HG02970 (cell line): ENCODE results near the gene KCND3.

Experiments
- ATAC-seq: cut with Tn5 transposase; IDR thresholded peaks from one replicate; pipeline ENCODE4 v1.9.1; 2021; ENCODE audit warnings: mild to moderate bottlenecking, moderate library complexity, moderate number of reproducible peaks; ENCODE audit not compliant: unreplicated experiment, low FRiP score

Gene KCND3

GRCh38 chr1:111884772-111885443 is 104.6 kb downstream of the KCND3 start:
- no peak for ATAC-seq

GRCh38 chr1:111882986-111883560 is 106.4 kb downstream of the KCND3 start:
- ATAC-seq, result no peak

GRCh38 chr1:111882559-111882958 is 106.9 kb downstream of the KCND3 start:
- no peak for ATAC-seq

- ATAC-seq, result no peak
Measured at GRCh38 chr1:111880881-111881837, 108.3 kb downstream of the KCND3 start.

GRCh38 chr1:111879081-111879480 is 110.4 kb downstream of the KCND3 start:
- no peak for ATAC-seq

DNA sequence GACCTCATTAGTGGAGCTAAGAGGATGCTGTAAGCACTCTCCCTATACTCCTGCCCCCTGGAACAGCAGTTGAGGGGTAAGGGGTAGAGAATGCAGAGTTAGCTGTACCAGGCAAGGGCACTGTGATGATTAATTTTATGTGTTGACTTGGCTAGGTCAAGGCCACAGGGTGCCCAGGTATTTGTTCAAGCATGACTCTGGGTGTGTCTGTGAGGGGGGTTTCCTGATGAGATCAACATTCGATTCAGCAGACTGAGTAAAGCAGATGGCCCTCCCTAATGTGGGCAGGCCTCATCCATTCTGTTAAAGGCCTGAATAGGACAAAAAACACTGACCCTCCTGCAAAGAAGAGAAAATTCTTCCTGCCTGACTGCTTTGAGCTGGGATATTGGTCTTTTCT is 110.8 kb downstream of the KCND3 start:
- no peak for ATAC-seq

DNA sequence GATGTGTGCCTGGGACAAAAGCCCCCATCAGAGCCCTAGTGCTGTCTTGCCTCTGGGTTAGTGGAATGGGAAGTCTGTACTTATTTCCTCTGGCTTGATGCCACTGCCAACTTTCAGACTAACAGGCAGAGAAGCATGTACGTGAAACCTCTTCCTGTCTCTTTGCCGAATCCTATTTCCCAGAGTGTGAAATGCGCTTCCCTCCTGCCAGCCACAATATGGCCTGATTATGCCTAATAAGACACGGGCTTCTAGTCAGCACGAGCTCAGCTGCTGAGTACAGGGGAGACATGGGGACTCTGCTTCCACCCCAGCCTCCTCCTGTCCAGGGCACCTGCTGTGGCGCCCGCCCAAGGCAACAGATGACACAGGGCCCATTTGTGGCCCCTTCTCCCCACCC is 111.4 kb downstream of the KCND3 start:
- ATAC-seq, result no peak

DNA sequence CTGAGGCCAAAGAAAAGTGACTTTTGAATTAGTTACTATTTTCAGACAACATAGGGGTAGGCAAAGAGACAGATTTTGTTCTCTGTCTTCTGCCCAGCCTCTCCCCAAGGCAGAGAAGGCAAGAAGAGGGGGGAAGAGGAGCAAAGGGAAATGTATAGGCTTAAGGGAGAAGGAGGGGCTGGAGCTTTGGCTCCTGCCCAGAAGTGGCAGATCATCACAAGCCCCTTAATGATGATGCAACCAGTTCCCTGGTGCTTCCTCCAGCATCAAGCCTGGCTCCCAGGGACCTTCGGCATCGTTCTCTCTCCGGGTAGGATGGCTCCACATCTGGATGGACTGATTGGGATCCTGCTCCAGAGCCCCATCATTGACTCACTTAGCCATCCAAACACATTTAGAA is 112.8 kb downstream of the KCND3 start:
- ATAC-seq, result no peak

- ATAC-seq, result no peak
Measured at GRCh38 chr1:111875640-111876039, 113.8 kb downstream of the KCND3 start.

DNA sequence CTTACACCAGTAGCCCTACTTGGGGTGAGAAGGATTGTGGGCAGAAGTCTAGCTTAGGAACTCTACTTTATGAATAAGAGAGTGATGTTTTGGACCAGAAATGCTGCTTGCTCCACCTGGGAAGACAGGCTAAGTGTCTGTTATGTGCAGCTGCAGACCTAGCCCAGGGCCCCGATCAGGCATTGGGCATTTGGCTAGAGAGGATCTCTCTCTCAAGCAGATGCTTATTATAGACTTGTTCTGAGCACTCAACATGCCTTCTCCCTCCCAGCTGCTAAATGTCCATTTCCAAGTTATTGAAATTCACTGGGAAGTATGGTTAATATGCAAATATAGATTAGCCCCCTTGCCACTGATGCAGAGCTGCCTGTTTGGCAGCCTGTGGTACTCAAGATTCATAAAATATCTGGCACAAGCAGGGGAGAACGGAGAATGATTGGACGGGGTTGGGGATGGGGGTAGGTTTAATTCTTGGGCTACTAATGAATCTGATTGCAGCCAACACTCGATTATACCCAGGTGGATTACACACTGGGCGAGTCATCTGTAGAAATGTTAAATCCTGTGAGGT is 115.9 kb downstream of the KCND3 start:
- no peak for ATAC-seq

DNA sequence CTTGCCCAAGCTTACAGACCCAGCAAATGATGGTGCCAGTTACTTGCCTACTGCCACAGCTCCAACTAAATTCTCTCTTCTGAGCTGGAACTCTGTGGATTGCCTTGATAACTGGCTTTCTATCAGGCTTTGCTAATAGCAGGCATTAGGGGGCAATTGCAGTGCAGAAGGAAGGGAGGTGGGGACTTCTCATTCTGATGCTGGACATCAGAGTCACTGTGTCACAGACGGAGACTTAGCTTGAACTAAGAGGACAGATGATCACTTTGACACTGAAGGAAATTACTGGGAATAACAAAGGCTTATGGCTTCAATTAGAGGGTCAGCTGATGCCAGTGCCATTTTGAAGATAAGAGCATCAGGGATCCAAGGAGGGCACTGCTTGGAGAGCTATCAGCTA is 119.3 kb downstream of the KCND3 start:
- ATAC-seq, result no peak

DNA sequence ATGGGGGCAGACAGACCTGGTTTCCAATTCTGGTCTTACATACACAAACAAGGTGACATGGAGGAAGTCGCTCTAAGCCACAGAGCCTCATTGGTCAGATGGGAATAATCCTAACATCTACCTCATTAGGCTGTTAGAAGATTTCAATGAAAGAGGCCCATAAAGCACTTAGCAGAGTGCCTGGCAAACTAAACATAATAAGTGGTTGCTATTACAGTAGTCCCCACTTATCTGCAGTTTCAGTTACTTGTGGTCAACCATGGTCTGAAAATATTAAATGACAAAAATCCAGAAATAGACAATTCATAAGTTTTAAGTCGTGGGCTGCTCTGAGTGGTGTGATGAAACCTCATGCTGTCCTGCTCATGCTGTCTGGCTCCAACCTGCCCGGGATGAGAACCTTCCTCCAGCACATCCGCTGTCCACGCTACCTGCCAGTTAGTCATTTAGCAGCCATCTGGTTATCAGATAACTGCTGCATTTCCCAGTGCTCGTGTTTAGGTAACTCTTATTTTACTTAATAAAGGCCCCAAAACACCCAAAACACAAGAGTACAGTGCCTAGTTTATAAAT is 121.5 kb downstream of the KCND3 start:
- ATAC-seq, result no peak

DNA sequence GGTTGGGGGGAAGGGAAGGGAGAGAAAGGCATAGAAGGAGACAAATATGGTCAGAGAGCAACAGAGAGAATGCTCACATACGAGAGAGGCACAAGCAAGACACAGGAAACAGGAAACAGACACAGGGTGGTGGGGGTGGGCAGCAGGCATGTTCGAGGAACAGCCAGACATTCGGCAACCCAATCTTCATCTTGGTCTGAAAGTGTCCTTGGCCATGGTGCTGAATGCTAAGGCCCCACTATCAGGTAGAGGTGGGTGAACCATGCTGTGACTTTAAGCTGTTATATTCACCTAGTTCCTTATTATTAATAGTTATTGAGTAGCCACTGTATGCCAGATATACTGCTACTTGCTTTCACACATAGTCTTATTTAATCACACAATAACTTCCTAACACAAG is 124.6 kb downstream of the KCND3 start:
- no peak for ATAC-seq

DNA sequence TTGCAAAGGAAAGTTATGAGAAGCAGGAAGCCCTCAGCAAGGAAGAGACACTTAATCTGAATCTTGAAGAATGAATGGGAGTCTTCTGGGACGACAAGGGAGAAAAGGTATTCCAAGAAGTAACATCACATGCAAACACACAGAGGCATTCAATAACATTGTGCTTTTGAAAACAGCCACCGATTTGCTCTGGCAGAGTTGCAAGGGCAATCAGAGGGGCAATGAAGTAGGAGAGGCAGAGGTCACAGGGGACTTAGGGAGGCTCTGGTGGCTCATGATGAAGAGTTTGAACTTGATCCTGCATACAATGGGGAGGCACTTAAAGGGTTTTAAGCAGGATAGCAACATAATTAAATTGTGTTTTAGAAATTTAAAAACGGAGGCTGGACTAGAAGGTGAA is 126.1 kb downstream of the KCND3 start:
- no peak for ATAC-seq

- no peak for ATAC-seq
Measured at GRCh38 chr1:111862599-111862998, 126.9 kb downstream of the KCND3 start.

DNA sequence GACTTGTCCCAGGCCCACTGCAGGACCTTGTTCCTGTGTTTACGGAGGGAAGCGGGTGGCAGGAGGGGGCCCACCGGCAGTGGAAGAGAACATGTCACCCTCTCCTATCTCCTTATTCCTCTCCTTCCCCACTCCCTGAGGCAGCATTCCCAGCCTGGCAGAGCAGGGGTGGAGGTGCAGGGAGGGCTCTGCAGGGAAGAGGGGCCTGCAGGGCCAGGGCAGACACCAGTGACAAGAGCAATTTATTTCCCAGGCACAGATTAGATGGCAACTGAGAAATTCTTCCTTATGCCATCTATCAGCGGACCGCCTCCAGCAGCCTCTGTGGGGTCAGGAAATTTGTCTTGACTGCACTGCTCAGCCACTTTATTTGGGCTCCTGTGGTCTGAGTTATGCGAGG is 127.9 kb downstream of the KCND3 start:
- no peak for ATAC-seq

- ATAC-seq, result no peak
Measured at GRCh38 chr1:111857194-111857651, 132.2 kb downstream of the KCND3 start.

DNA sequence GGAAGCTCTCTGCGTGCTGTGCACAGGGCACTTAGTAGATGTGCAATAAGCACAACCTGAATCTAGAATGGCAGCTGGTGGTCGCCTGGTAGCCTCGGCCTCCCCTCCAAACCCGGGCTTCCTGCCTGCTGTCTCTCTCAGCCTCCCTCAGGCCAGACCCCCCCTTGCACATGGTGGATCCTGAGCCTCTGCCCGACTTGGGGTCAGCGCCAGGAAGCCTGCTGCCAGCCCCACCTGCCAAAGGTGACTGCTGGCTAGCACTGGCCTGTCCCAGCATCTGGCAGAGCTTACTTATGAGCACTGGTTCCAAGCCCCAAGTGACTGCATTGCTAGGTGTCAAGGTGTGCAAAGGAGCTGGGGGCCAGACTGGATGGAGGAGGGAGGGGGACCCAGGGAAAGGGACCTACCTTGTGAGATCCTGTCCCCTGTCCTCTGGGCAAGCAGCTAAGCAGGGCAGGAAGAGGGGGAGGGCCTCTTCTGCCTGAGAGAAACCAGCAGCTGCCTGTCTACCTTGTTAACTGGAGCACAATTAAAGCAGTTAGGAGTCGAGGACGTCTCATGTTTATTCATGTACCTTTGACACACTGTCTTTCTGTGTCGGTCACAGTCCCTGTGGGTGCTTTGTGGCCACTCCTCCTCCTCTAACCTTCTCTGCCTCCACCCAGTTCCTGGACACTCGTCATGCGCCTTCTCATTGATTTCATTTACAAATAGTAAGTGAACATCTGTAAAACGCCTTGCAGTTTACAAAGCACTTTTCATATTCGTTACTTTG is 132.9 kb downstream of the KCND3 start:
- no peak for ATAC-seq

DNA sequence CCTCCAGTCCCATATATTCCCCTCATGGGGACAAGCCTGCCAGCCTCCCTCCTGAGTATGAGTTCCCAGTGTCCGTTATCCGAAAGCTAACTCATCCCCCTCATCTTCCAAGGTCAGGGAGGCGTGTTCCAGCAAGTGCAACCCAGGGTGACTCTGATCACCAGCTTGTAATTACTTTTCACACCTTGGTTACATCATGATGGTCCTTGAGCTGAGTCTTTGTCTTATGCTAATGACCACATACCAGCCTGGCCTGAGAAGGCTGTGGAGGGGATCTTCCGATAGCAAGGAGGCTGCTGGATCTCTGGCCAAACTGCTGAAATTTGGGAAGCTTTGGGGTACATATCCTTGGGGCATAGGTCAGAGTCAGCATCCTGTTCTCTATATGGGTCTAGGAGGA is 134.2 kb downstream of the KCND3 start:
- ATAC-seq, result no peak

DNA sequence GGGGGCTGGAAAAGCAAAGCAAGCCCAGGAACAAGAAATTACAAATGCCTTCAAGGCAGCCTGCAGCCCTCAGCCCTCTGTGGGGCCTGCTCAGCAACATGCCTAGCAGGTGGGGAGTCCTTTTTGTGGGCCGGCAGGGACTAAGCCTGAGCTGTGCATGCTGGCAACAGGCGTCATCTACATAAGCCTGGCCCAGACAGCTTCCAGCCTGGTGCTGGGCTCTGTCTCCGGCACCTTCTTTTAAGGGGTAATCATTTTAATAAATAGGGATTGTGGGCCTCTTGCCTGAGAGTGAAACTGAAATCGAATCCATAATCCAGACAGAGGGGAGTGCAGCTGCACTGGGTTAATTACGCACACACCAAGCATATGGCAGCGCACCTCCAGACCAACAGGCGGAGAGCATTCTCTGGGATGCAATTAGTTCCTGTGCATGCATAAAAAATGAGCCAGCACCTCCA is 137.2 kb downstream of the KCND3 start:
- ATAC-seq, result no peak
